ENCODE measurements around the gene ADCY10.

DNA sequence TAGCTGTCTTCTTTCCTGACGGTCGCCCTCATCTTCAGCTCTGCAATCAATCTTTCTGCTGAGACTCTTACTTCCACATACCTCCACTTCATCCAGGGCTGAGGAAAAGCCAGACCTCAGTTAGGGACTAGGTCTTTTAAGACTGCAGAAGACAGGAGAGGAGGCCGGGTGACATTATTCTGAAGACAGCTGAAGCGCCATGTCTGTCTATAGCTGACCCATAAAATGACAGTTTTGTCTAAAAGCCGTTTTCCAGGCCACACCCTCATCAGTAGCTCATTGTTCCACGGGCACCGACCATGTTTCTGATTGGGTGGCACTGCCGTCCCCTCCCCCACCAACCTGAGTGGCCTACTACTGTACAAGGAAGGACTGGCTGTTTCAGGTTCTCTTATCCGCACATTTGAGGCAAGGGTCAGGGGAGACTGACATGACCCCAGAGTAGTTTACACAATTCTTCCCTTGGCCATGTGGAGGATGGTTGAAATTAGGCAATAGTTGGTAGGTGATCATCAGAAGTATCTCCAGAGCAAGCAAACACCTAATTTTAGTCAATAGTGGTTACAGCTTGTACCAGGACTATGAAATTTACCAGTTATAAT, at the start of gene ADCY10:
- TF ChIP-seq, protein P1, sequence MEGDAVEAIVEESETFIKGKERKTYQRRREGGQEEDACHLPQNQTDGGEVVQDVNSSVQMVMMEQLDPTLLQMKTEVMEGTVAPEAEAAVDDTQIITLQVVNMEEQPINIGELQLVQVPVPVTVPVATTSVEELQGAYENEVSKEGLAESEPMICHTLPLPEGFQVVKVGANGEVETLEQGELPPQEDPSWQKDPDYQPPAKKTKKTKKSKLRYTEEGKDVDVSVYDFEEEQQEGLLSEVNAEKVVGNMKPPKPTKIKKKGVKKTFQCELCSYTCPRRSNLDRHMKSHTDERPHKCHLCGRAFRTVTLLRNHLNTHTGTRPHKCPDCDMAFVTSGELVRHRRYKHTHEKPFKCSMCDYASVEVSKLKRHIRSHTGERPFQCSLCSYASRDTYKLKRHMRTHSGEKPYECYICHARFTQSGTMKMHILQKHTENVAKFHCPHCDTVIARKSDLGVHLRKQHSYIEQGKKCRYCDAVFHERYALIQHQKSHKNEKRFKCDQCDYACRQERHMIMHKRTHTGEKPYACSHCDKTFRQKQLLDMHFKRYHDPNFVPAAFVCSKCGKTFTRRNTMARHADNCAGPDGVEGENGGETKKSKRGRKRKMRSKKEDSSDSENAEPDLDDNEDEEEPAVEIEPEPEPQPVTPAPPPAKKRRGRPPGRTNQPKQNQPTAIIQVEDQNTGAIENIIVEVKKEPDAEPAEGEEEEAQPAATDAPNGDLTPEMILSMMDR (IDR thresholded peaks at IDR 0.05): no peak
- TF ChIP-seq POLR2A (IDR thresholded peaks at IDR 0.05) (no peak), POLR2AphosphoS5 (IDR thresholded peaks at IDR 0.05) (no peak)

All from sigmoid colon (tissue), 4 donors.